A673 (cell line): ENCODE measurements around the gene TGM5. TPM values are rescaled to one million over a fixed set of nuclear protein-coding genes. Genes with fewer than 3 reads are reported as not detected.

Source experiments
- BruUV-seq: library from RNA; stranded (reverse); fragments of 400-500 nt; replicated peaks from 2 replicates; lab custom pipeline; 2021; lab: Mats Ljungman, UMichigan
- CTCF ChIA-PET: fragments of 300-600 bp; sonication (Branson Sonifier 250); formaldehyde crosslinking; loops from one replicate; lab custom pipeline; 2022; ENCODE audit warnings: antibody characterized with exemption; lab: Charles Lee
- POLR2A ChIA-PET: fragments of 300-600 bp; sonication (Branson Sonifier 250); formaldehyde crosslinking; loops from one replicate; lab custom pipeline; 2022; ENCODE audit warnings: antibody characterized with exemption; ENCODE audit not compliant: low non-redundant PET; lab: Charles Lee
- DNase-seq: peaks from one replicate; pipeline ENCODE4 v3.0.0-alpha.2; 2015; ENCODE audit warnings: low spot score
- H3K27ac ChIP-seq: fragments of 200-600 bp; sonication (generic); 2 replicates; pipeline ENCODE4 v1.5.1; 2016; ENCODE audit warnings: mixed run types, low read depth, mild to moderate bottlenecking, mixed read lengths, antibody characterized with exemption, low read length; ENCODE audit not compliant: poor library complexity, severe bottlenecking
- H3K27me3 ChIP-seq: fragments of 200-600 bp; sonication (generic); replicated peaks from 2 replicates; pipeline ENCODE4 v1.6.1; 2017; ENCODE audit warnings: mixed run types, low read depth, mild to moderate bottlenecking, mixed read lengths, antibody characterized with exemption, low read length; ENCODE audit not compliant: insufficient read depth, poor library complexity
- H3K36me3 ChIP-seq: fragments of 200-600 bp; sonication (generic); 2 replicates; pipeline ENCODE4 v1.6.1; 2016; ENCODE audit warnings: mixed run types, mild to moderate bottlenecking, mixed read lengths, antibody characterized with exemption, low read length; ENCODE audit not compliant: insufficient read depth, poor library complexity, severe bottlenecking
- H3K4me1 ChIP-seq: fragments of 200-600 bp; sonication (generic); 2 replicates; pipeline ENCODE4 v1.6.1; 2017; ENCODE audit warnings: mixed run types, mild to moderate bottlenecking, mixed read lengths, antibody characterized with exemption, low read length; ENCODE audit not compliant: insufficient read depth, poor library complexity, severe bottlenecking
- H3K4me3 ChIP-seq: fragments of 200-600 bp; sonication (generic); 2 replicates; pipeline ENCODE4 v1.5.1; 2016; ENCODE audit warnings: low read depth, mixed run types, mild to moderate bottlenecking, mixed read lengths, low read length; ENCODE audit not compliant: poor library complexity, severe bottlenecking
- H3K9me3 ChIP-seq: fragments of 200-600 bp; sonication (generic); 2 replicates; pipeline ENCODE4 v1.6.1; 2016; ENCODE audit warnings: mixed run types, low read depth, mild to moderate bottlenecking, mixed read lengths, antibody characterized with exemption, low read length; ENCODE audit not compliant: poor library complexity, severe bottlenecking
- CTCF ChIP-seq: fragments of 300-800, 200-600 bp; sonication (generic); conservative IDR thresholded peaks from 2 replicates; pipeline ENCODE4 v1.5.1; 2017; ENCODE audit warnings: low read depth, mild to moderate bottlenecking, antibody characterized with exemption, low read length, moderate library complexity, mixed read lengths
- EZH2 ChIP-seq: fragments of 200-600 bp; sonication (generic); IDR thresholded peaks from 2 replicates; pipeline ENCODE4 v1.6.1; 2017; ENCODE audit warnings: borderline replicate concordance, low read depth, mild to moderate bottlenecking, mixed read lengths, antibody characterized with exemption, low read length; ENCODE audit not compliant: poor library complexity, severe bottlenecking
- intact Hi-C: fragments of 100-400 bp; cut with micrococcal nuclease; formaldehyde crosslinking; loops from one replicate; pipeline ENCODE4 v1.10.0; 2022; ENCODE audit not compliant: unreplicated experiment
- total RNA-seq: library from RNA; stranded (reverse); gene quantifications from 2 replicates; pipeline ENCODE4 v1.2.3, GENCODE V29; 2021

Gene TGM5
- total RNA-seq, 1 experiment from 2014 or later, result not detected

GRCh38 chr15:43255376-43255775, 11.4 kb downstream of the TGM5 start:
- POLR2A ChIA-PET, result no interaction called here
- H3K27ac ChIP-seq, result no peak overlapping the region
- no TSS peak for BruUV-seq
- CTCF ChIA-PET, result no interaction called here
- H3K27me3 ChIP-seq, result no peaks in the 10 kb centered on the region
- DNase-seq, result no peak
- no peaks in the 10 kb centered on the region for H3K36me3 ChIP-seq
- no peak overlapping the region for H3K4me3 ChIP-seq
- peaks cover 8% of the 10 kb centered on the region for H3K4me1 ChIP-seq
- H3K9me3 ChIP-seq, result no peaks in the 10 kb centered on the region
- TF ChIP-seq CTCF, result no peak
- no peak for TF ChIP-seq EZH2
- intact Hi-C loops, result no loop called here

GRCh38 chr15:43253431-43254403, 13.0 kb downstream of the TGM5 start:
- intact Hi-C loops, result no loop called here
- Histone ChIP-seq H3K4me3 (no peak overlapping the region), H3K27me3 (no peaks in the 10 kb centered on the region), H3K36me3 (no peaks in the 10 kb centered on the region), H3K27ac (no peak overlapping the region), H3K4me1 (peaks cover 8% of the 10 kb centered on the region), H3K9me3 (no peaks in the 10 kb centered on the region)
- no peak for TF ChIP-seq EZH2
- TF ChIP-seq CTCF, result no peak
- ChIA-PET POLR2A (no interaction called here), CTCF (no interaction called here)
- BruUV-seq, result no TSS peak
- peak; percentile 45 for DNase-seq

GRCh38 chr15:43251871-43252250, 14.9 kb downstream of the TGM5 start:
- BruUV-seq, result no TSS peak
- no peaks in the 10 kb centered on the region for H3K9me3 ChIP-seq
- H3K4me3 ChIP-seq, result no peak overlapping the region
- TF ChIP-seq EZH2, result no peak
- TF ChIP-seq CTCF, result no peak
- intact Hi-C loops, result no loop called here
- H3K4me1 ChIP-seq, result peaks cover 8% of the 10 kb centered on the region
- DNase-seq, result no peak
- ChIA-PET CTCF (no interaction called here), POLR2A (no interaction called here)
- H3K27ac ChIP-seq, result no peak overlapping the region
- H3K27me3 ChIP-seq, result no peaks in the 10 kb centered on the region
- no peaks in the 10 kb centered on the region for H3K36me3 ChIP-seq
